ENCODE data around the gene CCL3.
"Not testable (repeated sequence)": the region's sequence is repeated elsewhere in the genome, so short reads cannot be mapped to it uniquely, and the experiment has no call there.

CCL3 gene

GRCh38 chr17:36114971-36115648, 25.2 kb upstream of the CCL3 start:
- DNase-seq, result not testable (repeated sequence)

- not testable (repeated sequence) for DNase-seq
Measured at GRCh38 chr17:36113131-36113530, 23.2 kb upstream of the CCL3 start.

- no peak for DNase-seq
Measured at GRCh38 chr17:36112572-36112971, 22.6 kb upstream of the CCL3 start.

- no peak for DNase-seq
Measured at GRCh38 chr17:36111068-36111490, 21.1 kb upstream of the CCL3 start.

- DNase-seq, result not testable (repeated sequence)
Measured at GRCh38 chr17:36108265-36108664, 18.3 kb upstream of the CCL3 start.

GRCh38 chr17:36107660-36108059, 17.7 kb upstream of the CCL3 start:
- DNase-seq, result no peak

- DNase-seq, result no peak
Measured at GRCh38 chr17:36106493-36106835, 16.5 kb upstream of the CCL3 start.

- no peak for DNase-seq
Measured at GRCh38 chr17:36105781-36106492, 16.0 kb upstream of the CCL3 start.

- DNase-seq, result no peak
Measured at GRCh38 chr17:36104701-36105181, 14.8 kb upstream of the CCL3 start.

- not testable (repeated sequence) for DNase-seq
Measured at GRCh38 chr17:36104246-36104645, 14.3 kb upstream of the CCL3 start.

GRCh38 chr17:36103401-36103975, 13.5 kb upstream of the CCL3 start, which contains the start of gene CCL4:
TSS of gene CCL4 (plus strand) at chr17:36103827. CDS start at chr17:36103906, 79 bp downstream.
- not testable (repeated sequence) for DNase-seq

- not testable (repeated sequence) for DNase-seq
Measured at GRCh38 chr17:36099004-36099403, 9.1 kb upstream of the CCL3 start.

- no peak for DNase-seq
Measured at GRCh38 chr17:36095992-36096391, 6.0 kb upstream of the CCL3 start.

GRCh38 chr17:36094746-36095145, 4.8 kb upstream of the CCL3 start:
- DNase-seq, result no peak

- DNase-seq, result no peak
Measured at GRCh38 chr17:36094232-36094631, 4.3 kb upstream of the CCL3 start.

GRCh38 chr17:36092715-36093114, 2.8 kb upstream of the CCL3 start:
- DNase-seq, result not testable (repeated sequence)

GRCh38 chr17:36092230-36092629, 2.3 kb upstream of the CCL3 start:
- DNase-seq, result no peak

GRCh38 chr17:36089339-36089865, 541 bp downstream of the CCL3 start:
- DNase-seq, result no peak

GRCh38 chr17:36088670-36089338, 1.1 kb downstream of the CCL3 start:
- DNase-seq, result no peak

GRCh38 chr17:36087897-36088572, 1.9 kb downstream of the CCL3 start:
- not testable (repeated sequence) for DNase-seq

- not testable (repeated sequence) for DNase-seq
Measured at GRCh38 chr17:36087471-36087870, 2.5 kb downstream of the CCL3 start.

GRCh38 chr17:36086791-36087190, 3.2 kb downstream of the CCL3 start:
- DNase-seq, result no peak

All from fibroblast of upper back skin (primary cell).